Activated gamma-delta T cell treated with anti-CD3 and anti-CD28 coated beads, Interleukin-2, amount 50 U/mL, for 16 hours (primary cell): ENCODE data around the gene RASA3.

Source experiments
- DNase-seq: peaks from one replicate; pipeline ENCODE4 v3.0.0-alpha.2; 2020; ENCODE audit warnings: low read depth

RASA3 gene

GRCh38 chr13:113981194-113981605 is 151.2 kb downstream of the RASA3 start:
- no peak for DNase-seq

GRCh38 chr13:113980489-113981064 is 151.8 kb downstream of the RASA3 start:
- DNase-seq: no peak

DNA sequence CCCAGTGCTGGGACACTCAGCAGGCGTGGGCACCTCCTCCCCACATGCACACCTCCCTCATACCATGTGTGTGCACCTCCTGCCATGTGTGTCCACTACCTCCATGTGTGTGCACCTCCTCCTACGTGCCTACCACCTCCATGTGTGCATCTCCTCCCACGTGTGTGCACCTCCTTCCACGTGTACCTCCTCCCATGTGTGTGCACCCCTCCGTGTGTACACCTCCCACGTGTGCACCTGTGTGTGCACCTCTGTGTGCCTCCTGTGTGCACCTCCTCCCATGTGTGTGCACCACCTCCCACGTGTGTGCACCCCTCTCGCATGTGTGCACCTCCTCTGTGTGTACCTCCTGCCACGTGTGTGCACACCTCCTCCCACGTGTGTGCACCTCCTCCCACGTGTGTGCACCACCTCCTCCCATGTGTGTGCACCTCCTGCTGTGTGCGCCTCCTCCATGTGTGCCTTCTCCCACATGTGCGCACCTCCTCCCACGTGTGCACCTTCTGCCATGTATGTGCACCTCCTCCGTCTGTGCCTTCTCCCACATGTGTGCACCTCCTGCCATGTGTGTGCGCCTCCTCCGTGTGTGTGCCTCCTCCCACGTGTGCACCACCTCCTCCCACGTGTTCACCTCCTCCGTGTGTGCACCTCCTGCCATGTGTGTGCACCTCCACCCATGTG is 152.5 kb downstream of the RASA3 start:
- no peak for DNase-seq

- DNase-seq: no peak
These were observed 153.5 kb downstream of the RASA3 start for GRCh38 chr13:113978741-113979481.

GRCh38 chr13:113977976-113978375 is 154.4 kb downstream of the RASA3 start:
- no peak for DNase-seq

GRCh38 chr13:113976711-113977684 is 155.4 kb downstream of the RASA3 start:
- DNase-seq: no peak

GRCh38 chr13:113975416-113975815 is 157.0 kb downstream of the RASA3 start:
- no peak for DNase-seq

DNA sequence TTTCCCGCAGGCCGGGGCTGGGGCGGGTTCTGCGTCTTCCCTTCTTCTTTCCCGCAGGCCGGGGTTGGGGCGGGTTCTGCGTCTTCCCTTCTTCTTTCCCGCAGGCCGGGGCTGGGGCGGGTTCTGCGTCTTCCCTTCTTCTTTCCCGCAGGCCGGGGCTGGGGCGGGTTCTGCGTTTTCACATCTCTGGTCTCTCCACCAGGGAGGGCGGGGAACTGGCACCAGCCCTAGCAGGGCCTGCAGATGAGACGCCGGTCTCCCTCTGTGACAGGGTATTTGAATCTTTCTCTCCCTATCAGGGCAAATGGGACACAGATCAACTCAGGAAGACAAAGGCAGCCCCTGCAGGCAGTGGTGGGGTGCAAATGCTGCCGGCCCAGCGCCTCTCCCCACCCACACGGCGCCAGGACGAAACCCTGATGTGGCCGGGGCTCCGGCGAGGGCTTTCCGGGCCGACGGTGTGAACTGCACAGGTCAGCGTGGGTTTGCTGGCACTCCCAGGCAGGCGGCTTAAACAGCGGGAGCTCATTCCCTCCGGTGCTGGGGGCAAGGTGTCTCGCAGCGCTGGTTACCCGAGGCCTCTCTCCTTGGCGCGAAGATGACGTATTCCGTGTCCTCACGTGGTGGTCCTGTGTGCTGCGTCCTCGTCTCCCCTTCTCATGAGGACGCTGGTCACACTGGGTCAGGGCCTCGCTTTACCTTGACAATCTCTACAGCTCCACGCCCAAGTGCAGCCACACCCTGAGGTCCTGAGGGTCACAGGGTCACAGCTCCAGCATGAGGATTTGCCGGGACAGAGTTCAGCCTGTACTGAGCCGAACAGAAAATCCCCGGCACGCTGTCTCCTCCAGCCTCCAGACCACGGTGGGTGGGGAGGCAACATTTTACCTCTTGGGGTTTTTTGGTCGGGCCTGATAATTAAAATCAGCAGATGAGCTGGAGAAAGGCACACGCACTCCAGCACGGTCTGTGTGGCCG is 157.8 kb downstream of the RASA3 start:
- no peak for DNase-seq

DNA sequence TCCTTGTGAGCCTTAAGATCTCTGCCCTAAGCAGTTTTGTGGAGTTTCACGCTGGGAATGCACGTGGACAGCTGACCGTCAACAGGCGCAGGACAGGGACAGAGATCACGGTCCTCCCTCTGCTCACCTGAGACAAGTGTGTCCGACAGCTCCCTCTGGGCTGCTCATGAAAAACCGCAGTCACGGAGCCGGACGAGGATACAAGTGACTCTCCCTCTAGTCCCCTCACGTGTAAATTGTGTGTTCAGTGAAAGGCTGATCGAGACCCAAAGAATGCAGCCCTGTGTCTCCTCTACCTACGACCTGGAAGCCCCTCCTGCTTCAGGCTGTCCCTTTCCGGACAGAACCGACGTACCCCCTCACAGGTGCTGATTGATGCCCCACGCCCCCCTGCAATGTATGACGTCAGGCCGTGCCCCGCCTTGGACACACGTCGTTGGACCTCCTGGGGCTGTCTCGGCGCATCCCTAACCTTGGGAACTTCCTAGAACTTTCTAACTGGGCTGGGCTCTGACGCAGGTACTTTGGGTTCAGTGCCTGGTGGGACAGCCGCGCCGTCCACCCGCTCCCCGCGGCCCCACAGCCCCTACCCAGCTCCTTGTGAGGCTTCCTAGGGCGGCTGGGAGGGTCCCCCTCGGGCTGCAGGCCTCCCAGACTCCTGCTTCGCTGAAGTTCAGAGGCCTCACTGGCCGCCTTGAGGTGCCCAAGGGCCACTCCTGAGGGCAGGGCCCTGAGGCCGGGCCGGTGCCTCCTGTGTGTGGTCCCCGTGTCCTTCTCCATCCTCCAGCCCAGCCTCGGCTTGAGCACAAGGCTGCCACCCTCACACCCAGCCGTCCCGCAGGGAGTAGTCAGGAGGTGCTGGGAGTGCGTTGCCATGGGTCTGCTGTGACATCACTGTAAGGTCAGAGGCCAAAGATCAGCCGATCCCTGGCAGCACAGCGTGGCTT is 158.9 kb downstream of the RASA3 start, which contains the start of gene C13orf46:
Gene C13orf46 (minus strand): TSS at position 859 of the 947 bp plus-strand sequence. CDS start 79 bp downstream, at position 780.
- no peak for DNase-seq

DNA sequence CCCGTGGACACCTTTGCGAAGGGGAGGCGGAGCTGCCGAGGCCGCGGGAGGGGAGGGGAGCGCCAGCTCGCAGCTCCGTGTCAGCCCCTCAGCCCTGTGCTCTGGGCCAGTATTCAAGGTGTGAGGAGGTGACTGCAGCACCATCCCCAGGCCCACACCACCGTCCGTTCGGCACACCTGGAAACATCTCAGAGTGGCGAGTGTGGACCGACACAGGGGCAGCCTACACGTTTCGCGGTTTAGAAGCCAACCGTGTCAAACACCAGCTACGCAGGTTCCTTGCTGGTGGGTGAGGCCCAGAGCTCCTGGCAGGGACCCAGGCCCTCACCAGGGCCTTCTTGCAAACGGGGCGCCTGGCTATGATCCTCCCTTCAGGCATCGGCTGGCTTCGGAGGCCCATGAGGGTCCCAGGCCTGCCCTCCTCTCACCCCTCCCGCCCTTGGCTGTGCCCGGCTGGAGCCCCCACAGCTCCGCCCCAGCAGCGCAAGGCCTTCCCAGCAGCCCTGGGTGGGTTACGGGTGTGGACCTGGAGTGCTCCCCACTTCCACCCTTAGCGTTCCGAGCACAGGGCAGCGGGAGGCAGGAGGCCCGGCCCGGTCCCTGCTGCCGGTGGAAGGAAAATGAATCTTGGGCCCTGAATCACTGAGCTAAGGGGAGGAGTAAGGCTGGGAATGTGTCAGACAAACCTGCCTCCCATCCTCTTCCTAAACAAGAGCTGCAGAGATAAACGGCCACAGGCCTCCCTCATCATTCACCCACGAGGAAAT is 159.8 kb downstream of the RASA3 start:
- DNase-seq: no peak

DNA sequence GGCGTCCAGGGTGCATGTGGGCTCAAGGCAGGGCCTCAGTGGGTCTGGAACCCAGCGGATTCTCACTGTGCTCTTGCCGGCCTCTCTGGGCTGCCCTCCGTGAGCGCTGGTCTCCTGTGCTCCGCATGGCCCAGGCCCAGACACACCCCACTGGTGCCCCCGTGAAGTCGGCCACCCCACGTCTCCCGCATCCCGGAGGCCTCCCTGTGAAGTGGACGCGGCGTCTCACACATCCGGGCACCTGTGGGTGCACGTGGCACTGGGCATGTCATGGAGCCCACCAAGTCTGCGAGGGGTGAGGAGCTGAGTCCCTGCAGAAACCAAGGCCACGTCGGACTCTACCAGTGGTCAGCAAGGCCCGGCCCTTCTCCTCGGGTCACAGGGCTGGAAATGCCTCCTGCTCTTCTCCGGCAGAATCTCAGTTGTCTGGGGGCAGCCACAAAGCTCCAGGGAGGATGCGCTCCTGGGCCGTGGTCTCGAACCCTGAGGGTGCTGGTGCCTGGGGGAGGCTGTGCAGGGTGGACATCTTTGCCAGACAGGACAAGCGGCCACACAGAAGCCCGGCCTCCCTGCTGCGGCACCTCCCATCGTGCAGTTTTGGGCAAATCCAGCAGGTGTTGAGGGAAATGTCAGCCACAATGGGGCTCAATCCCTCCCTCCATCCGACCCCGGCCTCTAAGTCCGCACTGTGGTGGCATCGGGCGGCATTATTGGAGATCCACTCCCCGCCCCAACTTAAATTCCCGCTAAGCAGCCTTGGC is 160.8 kb downstream of the RASA3 start:
- no peak for DNase-seq

DNA sequence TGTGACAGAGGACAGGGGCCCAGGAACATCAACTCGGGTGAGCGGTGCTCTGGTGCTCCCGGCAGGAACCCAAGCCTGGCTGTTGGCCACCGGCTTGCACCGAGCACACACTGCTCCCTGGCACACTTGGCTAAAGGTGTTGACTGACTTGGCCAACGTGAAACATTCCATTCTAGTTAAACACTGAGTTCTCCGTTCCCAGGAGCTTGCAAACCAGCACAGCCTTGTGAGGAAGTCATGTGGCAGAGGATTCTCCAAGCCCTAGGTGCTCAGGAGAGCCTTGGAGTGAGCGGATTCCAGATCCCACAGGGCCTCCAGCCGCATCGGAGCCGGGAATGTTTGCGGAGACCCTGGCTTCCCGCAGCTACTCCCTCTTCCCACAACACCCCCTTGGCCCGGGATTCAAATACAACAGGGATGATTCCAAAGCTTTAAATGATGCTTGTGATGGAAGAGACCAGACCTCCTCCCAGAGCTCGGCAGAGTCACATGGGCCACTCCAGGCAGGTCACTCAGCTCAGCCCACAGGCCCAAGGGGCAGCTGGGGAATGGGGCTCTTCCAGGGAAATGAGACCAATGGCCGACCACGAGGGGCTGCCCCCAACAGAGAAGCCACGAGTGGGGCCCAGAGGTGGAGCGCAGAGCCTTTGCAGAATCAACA is 161.5 kb downstream of the RASA3 start:
- no peak for DNase-seq

GRCh38 chr13:113969973-113970611 is 162.3 kb downstream of the RASA3 start:
- no peak for DNase-seq

- DNase-seq: no peak
These were observed 163.0 kb downstream of the RASA3 start for GRCh38 chr13:113969311-113969972.

- DNase-seq: no peak
These were observed 163.7 kb downstream of the RASA3 start for GRCh38 chr13:113968463-113969310.
